HG02870 (cell line): ENCODE measurements around the gene TSSK6.

Experiments used
- ATAC-seq: cut with Tn5 transposase; IDR thresholded peaks from one replicate; pipeline ENCODE4 v1.9.1; 2021; ENCODE audit warnings: mild to moderate bottlenecking, moderate library complexity; ENCODE audit not compliant: unreplicated experiment

The TSSK6 gene

DNA sequence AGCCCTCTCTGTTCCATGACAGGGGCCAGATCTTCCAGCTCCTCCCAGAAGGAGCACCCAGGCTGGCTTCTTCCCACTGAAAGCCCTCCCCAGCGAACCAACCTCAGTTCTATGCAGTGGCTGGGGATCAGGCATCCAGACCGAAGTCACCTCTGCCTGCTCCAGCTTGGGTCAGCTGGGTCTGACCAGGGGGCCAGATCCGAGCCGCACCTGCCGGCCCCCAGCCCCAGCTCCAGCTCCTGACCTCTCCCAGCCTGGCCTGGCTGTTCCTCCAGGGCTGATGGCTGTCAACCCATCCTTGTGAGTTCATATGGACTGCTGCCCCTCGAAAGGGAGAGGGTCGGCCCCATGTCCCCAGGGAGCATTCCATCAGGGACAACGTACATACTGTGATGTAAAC lies 8.0 kb downstream of the TSSK6 start:
- ATAC-seq, result no peak

DNA sequence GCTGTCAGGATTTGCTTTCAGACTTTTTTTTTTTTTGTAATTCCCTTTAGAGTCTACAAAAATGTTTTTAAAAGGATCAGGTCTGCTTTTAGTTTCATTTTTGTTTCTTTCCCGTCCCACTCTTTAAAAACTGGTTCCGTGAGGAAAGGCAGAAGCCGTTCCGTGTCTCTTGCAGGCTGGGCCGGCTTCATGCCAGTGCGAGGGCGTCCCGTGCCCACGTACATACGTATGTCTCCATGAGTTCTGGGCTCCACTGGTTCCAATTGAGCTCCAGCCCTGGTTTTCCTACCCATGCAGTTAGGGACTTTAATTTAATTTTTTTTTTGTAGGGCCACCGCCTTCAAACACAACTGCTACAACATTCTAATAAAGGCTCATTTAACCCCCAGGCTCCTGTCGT lies 8.8 kb downstream of the TSSK6 start:
- ATAC-seq, result no peak

DNA sequence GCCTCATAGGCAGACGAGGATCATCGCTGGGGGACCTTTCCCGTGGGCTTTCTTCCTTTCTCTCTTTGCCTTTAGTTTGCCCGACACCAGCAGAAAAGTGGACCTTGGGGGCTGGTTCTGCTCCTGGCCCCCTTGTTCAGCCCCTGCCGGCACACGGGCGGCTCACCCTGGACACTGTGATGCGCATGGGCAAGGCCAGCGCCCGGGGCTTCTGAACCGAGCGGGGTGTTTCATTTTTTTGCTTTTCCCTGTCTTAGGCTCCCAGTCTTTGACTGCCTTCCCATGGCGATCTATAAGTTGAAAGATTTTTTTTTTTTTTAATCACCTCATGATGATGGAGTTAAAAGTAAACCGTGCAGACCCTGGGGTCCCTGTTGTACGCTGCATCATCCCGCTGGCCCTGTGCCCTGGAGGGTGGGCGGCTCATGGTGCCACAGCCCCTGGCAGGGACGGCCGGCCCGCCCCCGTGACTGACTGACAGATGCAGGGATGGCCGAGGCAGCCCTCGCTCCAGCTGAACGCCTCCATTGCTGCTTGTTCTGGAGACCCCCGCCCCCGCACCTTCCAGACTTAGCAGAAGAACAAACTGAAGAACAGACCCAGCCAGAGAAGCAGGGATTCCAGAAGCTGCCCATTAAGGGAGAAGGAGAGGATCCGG lies 9.6 kb downstream of the TSSK6 start:
- ATAC-seq, result no peak

DNA sequence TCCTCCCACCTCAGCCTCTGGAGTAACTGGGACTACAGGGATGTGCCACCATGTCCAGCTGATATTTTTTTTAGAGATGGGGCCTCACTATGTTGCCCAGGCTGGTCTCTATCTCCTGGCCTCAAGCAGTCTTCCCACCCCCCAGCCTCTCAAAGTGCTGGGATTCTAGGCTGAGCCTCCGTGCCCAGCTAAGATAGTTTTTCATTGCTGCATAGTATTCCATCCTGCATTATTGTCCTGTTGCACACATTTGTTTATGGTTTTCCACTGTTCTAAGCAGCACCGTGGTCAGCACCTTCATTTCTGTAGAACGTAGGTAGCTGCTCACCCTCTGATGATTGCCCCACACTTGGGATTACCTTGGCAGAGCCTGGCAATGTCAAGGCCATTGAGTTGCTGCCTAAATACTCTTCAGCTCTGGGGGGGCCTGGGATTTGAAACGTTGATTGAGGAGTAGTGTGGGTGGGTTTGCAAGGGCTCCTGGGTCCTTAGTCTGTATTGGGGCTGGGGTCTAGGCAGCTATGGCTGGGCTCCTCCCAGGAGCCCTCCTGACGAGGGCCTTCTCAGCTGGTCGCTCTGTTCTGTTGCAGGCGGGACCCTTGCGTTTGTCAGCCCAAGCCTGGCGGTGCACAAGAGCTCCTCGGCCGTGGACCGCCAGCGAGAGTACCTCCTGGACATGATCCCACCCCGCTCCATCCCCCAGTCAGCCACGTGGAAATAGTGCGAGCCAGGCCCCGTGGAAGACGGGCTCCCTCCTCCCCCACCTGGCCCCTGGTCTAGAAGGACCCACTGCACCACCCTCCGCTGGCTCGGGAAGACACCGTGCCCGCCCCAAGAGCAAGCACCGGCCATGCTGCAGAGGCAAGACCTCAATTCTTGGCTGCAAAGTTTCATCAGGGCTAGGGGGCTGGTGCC lies 10.3 kb downstream of the TSSK6 start:
- no peak for ATAC-seq

DNA sequence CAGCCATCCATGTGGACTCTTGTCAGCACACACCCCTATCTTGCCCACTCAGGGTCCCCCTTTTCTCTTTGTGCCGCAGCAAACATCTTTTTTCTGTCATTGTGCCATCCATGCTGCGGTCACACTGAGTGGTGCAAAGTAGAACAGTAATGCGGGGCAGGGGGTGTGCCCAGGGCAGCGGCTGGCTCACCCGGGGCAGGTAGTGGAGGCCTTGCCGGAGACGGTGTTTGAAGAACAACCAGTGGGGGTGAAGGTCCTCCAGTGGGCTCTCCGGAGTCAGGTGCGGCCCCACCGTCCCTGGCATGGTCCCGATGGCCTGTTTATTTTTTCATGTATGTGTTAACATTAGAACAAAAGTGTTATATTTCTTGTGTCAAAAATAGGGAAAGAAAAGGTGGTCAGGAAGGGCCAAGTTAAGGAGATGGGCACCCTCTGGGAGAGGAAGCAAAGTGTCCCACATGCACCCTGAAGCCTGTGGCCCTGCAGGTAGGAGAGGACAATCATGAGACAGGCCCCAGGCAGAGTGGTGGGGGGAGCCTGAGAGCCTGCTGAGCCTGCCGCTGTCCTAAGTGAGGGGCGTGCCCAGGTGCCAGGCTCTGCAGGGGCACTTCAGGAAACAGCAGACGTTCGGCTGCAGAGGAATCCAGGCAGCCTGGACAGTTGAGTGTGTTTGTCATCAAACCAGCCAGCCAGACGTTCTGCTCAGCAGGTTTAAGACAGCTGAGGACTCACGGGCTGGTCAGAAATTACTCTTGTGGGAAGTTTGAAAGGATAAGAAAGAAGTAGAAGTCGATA lies 12.3 kb downstream of the TSSK6 start:
- no peak for ATAC-seq

DNA sequence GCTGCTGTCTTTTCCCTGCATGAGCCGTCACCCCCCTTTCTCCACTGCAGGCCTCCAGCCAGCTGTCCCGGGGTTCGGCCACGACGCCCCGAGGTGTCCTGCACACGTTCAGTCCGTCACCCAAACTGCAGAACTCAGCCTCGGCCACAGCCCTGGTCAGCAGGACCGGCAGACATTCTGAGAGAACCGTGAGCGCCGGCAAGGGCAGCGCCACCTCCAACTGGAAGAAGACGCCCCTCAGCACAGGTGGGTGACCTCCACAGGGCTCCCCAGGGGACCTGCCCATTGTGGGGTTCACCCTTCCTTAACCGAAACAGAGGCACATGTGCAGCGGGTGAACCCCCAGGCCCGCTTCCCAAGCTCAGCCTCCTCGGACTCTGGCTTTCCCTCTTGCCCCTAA lies 13.1 kb downstream of the TSSK6 start:
- ATAC-seq, result no peak

DNA sequence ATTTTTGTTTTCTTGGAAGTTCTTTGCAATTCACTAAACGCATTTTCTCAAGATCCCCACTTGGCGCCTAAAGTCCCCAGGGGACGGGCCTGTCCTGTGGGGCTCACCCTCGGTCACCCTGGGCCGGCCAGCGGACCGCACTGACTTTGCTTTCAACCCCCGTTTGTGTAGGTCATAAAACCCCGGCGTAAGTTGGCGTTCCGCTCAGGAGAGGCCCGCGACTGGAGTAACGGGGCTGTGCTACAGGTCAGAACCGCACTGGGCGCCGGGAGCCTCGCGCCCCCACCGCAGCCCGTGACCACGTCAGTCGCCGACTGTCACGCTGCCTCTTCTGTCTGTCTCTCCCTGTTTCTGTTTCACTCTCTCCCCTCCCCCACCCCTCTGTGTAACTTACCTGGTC lies 13.6 kb downstream of the TSSK6 start:
- ATAC-seq, result no peak

DNA sequence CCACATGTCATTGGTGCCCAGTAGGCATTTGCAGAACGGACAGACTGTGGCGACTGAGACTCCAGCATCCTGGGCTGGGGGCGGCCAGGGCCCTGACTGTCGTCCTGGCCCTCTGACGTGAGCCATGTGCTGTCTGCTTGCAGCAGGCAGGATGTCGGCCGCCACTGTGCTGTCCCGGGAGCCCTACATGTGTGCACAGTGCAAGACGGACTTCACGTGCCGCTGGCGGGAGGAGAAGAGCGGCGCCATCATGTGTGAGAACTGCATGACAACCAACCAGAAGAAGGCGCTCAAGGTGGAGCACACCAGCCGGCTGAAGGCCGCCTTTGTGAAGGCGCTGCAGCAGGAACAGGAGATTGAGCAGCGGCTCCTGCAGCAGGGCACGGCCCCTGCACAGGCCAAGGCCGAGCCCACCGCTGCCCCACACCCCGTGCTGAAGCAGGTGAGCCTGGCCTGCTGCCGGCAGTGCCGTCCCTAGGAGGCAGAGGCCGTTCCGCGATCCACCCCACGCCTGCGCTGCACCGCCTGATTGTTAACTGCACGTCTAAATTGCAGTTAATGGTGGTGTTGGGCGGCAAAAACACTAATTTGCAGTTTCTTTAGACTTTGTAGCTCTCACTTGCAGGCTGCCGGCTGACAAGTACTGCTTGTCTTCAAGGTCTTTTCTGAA lies 14.2 kb downstream of the TSSK6 start:
- no peak for ATAC-seq

DNA sequence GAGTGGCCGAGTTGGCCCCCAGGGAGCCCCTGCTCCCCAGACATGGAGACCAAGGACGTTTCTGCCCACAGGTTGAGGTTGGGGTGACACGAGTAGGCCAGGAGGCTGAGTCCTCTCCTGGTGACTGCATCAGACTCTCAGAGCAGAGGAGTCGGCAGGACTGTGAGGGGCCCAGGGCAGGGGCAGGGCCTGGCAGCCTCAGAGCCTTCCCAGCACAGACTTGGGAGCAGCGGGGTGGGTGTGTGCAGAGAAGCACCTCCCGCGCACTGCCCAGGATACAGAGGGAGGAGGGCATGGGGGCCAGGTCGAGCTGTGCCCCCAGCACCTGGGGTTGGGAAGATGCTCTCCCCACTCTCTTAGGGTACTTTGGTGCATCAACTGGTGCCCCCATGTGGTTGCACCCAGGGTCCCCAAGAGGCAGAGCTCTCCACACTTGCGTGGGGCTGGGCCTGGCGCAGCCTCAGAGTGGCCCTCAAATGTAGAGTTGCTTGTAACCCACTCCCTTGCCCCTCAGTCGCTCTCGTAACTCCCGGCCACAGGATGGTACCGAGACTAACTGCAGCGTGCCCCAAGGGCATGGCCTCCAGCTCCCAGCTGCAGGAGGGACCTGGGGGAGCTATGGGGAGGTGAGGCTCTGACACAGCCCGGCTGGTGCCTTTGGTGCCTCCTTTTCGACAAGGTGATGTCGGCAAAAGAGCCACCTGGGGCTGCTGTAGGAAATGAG lies 15.9 kb downstream of the TSSK6 start:
- ATAC-seq, result no peak

DNA sequence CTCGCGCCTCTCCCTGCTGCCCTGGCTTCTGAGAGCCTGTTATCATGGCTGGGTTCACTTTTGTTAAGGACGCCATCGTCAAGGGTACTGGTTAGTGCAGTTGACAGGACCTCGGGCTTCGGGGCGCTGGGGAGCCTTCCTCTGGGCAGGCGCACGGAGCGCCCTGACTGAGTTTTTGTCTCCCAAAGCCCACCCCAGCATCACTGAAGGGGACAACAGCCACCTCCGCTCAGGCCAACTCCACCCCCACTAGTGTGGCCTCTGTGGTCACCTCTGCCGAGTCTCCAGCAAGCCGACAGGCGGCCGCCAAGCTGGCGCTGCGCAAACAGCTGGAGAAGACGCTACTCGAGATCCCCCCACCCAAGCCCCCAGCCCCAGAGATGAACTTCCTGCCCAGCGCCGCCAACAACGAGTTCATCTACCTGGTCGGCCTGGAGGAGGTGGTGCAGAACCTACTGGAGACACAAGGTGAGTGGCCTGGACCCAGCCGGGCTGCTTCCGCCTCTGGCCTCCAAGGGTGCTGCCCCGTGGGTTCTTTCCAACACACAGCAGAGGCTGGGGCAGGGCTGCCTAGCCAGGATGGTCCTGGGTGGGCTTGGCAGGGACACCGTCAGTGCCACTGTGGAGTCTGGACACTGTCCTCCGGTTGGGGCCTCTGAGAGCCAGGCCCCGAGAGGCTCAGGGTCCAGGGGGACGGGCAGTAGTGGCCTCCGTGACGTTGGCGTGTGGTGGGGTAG lies 16.9 kb downstream of the TSSK6 start:
- ATAC-seq, result no peak

DNA sequence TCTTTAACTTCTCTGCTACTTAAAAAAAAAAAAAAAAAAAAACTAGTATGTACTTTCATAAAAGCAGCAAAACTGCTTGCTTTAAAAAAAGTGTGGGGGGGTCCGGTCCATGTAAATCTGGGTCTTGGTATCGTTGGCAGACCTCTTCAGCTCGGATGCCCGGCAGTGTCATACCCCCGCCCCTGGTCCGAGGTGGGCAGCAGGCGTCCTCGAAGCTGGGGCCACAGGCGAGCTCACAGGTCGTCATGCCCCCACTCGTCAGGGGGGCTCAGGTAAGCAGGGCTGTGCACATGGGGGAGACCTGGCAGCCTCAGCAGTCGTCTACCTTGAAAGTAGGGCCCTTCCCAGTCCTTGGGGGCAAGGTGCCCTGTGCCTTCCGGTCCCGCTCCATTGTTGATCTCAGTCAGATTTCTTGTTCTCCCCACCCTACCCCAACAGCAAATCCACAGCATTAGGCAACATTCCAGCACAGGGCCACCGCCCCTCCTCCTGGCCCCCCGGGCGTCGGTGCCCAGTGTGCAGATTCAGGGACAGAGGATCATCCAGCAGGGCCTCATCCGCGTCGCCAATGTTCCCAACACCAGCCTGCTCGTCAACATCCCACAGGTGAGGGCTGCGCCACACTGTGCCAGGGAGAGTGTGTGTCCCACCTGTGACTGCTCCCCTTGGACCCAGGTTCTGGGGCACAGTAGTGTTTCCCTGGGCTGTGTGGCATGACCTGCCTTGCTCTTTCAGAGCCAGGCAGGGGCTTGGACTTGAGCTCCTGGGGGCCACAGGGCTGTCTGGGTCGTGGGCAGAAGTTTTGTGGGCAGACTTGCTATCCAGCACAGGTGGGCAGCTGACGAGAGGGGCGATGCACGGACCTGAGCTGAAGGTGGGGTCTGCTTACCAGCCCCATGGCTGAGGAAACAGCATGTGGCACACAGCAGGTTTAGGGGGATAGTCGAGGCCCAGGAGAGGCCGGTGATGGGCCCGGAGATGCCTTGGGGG lies 19.4 kb downstream of the TSSK6 start:
- ATAC-seq, result no peak

DNA sequence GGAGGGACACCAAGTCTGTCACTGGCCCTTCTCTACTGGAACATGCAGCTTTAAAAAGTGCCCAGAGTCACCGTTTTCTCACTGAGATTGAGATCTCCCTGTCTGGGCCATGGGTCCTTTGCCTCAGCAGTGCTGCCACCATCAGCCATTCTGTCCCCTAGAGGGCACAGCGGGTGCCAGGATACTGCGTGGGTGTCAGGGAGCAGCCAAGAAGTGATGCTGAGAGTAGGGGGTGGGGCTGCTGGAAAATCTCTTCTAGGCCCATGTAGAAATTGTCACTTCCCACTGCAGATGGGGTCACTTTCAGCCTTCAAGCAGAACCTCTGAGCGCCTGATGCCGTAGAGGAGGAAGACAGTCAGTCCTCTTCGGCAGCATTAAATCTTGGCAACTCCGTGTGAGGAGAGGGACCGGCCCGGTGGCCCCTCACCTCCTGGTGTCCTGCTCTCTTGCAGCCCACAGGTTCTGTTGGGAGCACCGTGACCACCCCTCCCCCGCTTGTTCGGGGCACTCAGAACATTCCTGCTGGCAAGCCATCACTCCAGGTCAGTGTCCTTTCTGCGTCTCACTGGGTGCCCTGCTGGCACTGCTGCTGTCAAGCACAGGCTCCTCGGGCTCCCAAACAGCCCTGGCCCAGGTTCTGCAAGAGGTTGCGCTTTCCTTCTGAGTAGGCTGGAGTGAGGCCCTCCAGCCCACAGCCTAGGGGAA lies 21.4 kb downstream of the TSSK6 start:
- no peak for ATAC-seq

DNA sequence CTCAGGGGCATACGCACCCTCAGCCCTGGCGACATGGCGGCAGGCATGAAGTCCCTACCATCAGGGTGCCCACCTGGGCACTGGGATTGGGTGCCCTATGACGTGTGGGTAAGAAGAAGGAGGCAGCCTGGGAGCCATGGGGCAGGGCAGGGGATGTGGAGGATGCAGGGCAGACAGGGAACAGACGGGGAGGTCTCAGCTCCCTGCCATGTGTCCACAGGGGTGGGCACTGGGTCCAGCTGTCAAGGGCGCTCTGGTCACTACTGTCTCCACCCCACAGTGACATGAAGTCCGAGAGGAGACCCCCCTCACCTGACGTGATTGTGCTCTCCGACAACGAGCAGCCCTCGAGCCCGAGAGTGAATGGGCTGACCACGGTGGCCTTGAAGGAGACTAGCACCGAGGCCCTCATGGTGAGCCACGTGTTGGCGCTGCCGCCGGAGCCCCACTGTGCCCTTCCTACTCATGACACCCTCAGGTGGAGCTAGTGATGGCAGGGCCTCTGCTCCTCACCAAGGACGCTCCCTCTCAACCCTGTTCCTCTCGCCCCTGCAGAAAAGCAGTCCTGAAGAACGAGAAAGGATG lies 23.2 kb downstream of the TSSK6 start:
- ATAC-seq, result no peak

DNA sequence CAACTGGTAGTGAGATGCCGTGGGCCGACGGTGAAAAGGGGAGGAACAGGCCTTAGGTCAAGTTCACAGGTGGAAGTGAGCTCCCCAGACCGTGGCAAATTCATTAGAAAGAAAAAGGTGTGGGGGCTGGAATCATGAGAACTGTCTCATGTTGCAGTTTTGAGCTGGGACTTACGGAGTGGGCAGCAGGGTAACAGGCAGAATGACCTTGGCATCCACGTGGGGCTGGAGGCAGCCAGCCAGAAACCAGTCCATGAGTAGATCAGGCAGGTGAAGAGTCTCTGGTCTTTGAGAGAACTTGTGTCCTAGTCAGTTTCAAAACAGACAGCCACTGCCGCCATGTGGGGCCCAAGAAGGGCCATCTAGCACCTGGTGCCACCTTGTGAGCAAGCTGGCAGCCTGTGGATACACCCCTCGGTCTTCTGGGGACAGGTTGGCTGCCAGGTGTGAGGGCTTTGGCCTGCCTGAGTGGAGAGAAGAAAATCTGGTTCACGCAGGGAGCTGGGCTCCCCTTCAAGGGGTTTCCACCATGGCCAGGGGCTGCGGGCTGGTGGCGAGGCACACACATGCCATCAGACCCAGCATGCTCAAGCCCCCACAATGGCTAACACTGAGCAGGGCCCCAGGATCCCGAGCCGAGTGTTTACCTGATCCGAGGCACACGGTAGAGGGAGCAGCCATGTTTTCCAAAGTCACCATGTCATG lies 23.9 kb downstream of the TSSK6 start:
- no peak for ATAC-seq

DNA sequence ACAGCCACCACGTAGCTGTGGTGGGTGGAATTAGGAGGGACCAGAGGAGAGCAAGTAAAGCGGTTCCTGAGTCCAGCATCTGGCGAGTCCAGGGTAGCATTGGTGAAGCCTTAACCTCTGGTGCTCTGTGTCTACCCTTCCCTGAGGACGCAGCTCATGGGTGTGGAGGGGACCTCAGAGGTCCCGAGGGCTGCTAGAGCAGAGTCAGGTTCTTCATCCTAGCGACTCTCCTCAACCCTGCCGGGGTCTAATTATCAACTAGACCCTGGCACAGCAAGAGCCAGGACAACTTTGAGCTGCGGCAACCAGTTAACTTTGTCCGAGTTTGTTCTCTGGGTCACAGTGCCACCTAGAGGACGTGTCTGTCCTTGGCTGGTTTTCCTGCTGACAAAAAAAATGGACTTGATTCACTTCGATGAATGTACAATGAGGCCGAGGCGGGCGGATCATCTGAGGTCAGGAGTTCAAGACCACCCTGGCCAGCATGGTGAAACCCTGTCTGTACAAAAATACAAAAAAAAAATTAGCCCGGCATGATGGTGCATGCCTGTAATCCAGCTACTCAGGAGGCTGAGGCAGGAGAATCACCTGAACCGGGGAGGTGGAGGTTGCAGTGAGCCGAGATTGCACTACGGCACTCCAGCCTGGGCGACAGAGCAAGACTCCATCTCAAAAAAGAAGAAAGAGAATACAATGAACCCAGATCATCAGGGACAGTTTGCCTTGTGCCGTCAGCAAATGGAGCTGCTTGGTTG lies 25.0 kb downstream of the TSSK6 start:
- ATAC-seq, result no peak

DNA sequence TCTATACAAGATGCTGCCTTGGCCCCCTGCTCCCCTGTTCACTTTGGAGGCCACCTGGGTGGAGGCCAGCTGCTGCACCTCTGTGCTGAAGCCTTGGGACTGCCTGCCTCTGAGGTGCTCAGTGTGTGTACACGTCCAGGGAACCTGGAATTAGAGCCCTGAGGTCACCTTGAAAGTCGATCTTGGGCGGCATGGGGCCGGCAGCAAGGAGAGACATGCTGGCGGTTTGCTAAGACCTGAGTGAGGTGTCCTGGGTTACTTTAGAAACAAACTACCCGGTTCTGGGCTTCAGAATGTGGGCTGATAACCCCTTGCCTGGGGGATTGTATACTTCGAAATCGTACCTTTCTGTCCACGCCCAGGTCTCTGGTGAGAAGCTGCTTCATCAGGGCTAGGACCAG lies 25.5 kb downstream of the TSSK6 start:
- no peak for ATAC-seq
